ENCODE measurements around the gene GAMT. TPM values are rescaled to one million over a fixed set of nuclear protein-coding genes. Genes with fewer than 3 reads are reported as not detected.

GAMT gene
- total and polyA plus RNA-seq, 2 of the 13 experiments (the other 11 are each of a cell fraction or from before 2014, with no cell fraction given): 115 to 124 TPM

DNA sequence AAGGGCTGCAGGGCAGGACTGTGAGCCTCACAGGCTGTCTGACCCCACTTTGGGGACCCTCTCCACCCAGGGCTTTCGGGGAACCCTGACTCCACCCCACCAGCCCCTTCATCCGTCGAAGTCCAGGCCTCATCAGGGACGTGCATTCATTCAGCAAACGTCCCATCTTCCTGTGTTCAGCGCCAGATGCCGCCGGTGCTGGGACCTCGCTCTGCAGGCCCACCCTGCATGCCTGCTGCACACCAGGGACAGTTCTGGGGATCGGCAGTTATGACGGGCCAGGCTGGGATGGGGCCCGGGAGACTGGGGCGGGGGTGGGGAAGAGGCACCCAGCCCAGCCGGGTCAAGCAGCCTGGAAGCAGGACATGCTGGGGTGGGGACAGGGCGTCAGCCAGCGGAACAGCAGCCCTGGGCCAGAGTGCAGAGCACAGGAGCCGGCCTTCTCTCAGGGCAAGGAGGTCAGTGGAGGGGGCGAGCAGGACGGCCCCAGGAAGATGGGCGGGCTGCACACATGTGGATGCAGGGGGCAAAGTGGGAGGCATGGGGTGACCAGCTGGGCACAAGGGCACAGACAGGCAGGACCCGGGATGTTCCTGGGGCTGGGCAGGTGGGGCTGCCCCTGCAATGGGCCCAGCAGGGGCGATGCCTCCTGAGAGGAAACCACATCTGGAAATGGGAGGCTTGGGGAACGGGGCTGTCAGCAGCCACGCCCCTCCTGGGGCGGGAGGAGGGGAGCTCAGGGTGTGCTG lies 5.1 kb downstream of the GAMT start (continued):
- TF ChIP-seq, protein P1, sequence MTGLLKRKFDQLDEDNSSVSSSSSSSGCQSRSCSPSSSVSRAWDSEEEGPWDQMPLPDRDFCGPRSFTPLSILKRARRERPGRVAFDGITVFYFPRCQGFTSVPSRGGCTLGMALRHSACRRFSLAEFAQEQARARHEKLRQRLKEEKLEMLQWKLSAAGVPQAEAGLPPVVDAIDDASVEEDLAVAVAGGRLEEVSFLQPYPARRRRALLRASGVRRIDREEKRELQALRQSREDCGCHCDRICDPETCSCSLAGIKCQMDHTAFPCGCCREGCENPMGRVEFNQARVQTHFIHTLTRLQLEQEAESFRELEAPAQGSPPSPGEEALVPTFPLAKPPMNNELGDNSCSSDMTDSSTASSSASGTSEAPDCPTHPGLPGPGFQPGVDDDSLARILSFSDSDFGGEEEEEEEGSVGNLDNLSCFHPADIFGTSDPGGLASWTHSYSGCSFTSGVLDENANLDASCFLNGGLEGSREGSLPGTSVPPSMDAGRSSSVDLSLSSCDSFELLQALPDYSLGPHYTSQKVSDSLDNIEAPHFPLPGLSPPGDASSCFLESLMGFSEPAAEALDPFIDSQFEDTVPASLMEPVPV (CRISPR knock-in tag; IDR thresholded peaks at IDR 0.05): 0 out of 2 replicates have a peak, but pooled peaks have one; percentile 12
- TF ChIP-seq ZBTB8A (CRISPR knock-in tag; IDR thresholded peaks at IDR 0.05; ENCODE audit: borderline replicate concordance, low read depth): no peak
- TF ChIP-seq, protein P2, sequence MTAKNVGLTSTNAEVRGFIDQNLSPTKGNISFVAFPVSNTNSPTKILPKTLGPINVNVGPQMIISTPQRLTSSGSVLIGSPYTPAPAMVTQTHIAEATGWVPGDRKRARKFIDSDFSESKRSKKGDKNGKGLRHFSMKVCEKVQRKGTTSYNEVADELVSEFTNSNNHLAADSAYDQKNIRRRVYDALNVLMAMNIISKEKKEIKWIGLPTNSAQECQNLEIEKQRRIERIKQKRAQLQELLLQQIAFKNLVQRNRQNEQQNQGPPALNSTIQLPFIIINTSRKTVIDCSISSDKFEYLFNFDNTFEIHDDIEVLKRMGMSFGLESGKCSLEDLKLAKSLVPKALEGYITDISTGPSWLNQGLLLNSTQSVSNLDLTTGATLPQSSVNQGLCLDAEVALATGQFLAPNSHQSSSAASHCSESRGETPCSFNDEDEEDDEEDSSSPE (CRISPR knock-in tag; IDR thresholded peaks at IDR 0.05): no peak
- TF ChIP-seq, protein P3, sequence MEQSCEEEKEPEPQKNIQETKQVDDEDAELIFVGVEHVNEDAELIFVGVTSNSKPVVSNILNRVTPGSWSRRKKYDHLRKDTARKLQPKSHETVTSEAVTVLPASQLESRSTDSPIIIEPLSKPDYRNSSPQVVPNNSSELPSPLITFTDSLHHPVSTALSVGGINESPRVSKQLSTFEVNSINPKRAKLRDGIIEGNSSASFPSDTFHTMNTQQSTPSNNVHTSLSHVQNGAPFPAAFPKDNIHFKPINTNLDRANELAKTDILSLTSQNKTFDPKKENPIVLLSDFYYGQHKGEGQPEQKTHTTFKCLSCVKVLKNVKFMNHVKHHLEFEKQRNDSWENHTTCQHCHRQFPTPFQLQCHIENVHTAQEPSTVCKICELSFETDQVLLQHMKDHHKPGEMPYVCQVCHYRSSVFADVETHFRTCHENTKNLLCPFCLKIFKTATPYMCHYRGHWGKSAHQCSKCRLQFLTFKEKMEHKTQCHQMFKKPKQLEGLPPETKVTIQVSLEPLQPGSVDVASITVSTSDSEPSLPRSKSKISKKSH (CRISPR knock-in tag; IDR thresholded peaks at IDR 0.05; ENCODE audit: borderline replicate concordance): no peak
- no peak for TF ChIP-seq ZMYM3 (CRISPR knock-in tag; IDR thresholded peaks at IDR 0.05)
- no peak for TF ChIP-seq U2AF1 (optimal IDR thresholded peaks at IDR 0.05; ENCODE audit: low read depth, low read length)
- peak; percentile 29 for TF ChIP-seq AGO2 (optimal IDR thresholded peaks at IDR 0.05; ENCODE audit: low read depth, low read length)
- no peak for TF ChIP-seq ZNF619 (CRISPR knock-in tag; IDR thresholded peaks at IDR 0.05)
- no peak for TF ChIP-seq CBX5 (CRISPR knock-in tag; IDR thresholded peaks at IDR 0.05; ENCODE audit: borderline replicate concordance)
- no peak for TF ChIP-seq GABPB1 (CRISPR knock-in tag; IDR thresholded peaks at IDR 0.05)
- no peak for TF ChIP-seq ZNF260 (CRISPR knock-in tag; IDR thresholded peaks at IDR 0.05; ENCODE audit: borderline replicate concordance, low read depth)
- TF ChIP-seq NFIC (IDR thresholded peaks at IDR 0.05; ENCODE audit: low read length): no peak
- TF ChIP-seq ZNF501 (CRISPR knock-in tag; IDR thresholded peaks at IDR 0.05): no peak
- no peak for TF ChIP-seq ZNF180 (CRISPR knock-in tag; IDR thresholded peaks at IDR 0.05; ENCODE audit: borderline replicate concordance, low read depth)
- TF ChIP-seq NFAT5 (CRISPR knock-in tag; IDR thresholded peaks at IDR 0.05): no peak
- no peak for TF ChIP-seq KAT2B (IDR thresholded peaks at IDR 0.05; ENCODE audit: borderline replicate concordance, low read depth, low read length)
- 0 out of 2 replicates have a peak, but pooled peaks have one; percentile 40 for TF ChIP-seq ZNF136 (CRISPR knock-in tag; IDR thresholded peaks at IDR 0.05; ENCODE audit: low read depth)

Data from HepG2 (cell line).